ENCODE measurements around the gene AFF2. TPM values are rescaled to one million over a fixed set of nuclear protein-coding genes. Genes with fewer than 3 reads are reported as not detected.

Gene AFF2
- total and polyA plus RNA-seq, 3 donors from 2014 or later: 4.7 to 28.1 (median 21.3) TPM

DNA sequence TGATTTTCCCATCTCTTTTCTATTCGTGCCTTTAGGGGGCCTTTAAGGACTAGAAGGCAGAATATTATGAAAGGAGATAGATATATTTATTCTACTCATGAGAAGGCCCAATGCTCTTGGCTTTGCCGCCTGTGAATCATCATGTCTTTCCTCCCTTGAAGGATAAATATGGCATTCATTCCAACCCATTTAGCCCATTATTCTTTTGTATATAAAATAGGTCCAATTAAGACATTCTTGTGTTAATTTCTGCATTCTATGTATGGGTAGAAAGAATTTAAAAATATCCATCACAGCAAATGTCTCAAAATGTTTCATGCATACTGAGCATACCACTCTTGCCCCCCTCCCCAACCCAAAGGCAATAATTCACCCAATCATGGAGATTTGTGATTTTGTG lies 115.1 kb downstream of the AFF2 start:
- H3K4me1 ChIP-seq: no peaks in the 10 kb centered on the region
- 81 to 89% methylated on average over 2 of the region's 2 CpGs for WGBS, 2 donors
- intact Hi-C loops (cut with DNase I; ENCODE audit: low total_unique reads): no loop called here
- H3K9me3 ChIP-seq: no peaks in the 10 kb centered on the region
- H3K27ac ChIP-seq: no peak overlapping the region
- DNase-seq: no peak
- no peak overlapping the region for H3K4me3 ChIP-seq
- no peaks in the 10 kb centered on the region for H3K27me3 ChIP-seq
- no peaks in the 10 kb centered on the region for H3K36me3 ChIP-seq (ENCODE audit: low read depth, missing control alignments)
- TF ChIP-seq, protein P1, sequence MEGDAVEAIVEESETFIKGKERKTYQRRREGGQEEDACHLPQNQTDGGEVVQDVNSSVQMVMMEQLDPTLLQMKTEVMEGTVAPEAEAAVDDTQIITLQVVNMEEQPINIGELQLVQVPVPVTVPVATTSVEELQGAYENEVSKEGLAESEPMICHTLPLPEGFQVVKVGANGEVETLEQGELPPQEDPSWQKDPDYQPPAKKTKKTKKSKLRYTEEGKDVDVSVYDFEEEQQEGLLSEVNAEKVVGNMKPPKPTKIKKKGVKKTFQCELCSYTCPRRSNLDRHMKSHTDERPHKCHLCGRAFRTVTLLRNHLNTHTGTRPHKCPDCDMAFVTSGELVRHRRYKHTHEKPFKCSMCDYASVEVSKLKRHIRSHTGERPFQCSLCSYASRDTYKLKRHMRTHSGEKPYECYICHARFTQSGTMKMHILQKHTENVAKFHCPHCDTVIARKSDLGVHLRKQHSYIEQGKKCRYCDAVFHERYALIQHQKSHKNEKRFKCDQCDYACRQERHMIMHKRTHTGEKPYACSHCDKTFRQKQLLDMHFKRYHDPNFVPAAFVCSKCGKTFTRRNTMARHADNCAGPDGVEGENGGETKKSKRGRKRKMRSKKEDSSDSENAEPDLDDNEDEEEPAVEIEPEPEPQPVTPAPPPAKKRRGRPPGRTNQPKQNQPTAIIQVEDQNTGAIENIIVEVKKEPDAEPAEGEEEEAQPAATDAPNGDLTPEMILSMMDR (IDR thresholded peaks at IDR 0.05): no peak
- TF ChIP-seq POLR2A (IDR thresholded peaks at IDR 0.05): no peak

DNA sequence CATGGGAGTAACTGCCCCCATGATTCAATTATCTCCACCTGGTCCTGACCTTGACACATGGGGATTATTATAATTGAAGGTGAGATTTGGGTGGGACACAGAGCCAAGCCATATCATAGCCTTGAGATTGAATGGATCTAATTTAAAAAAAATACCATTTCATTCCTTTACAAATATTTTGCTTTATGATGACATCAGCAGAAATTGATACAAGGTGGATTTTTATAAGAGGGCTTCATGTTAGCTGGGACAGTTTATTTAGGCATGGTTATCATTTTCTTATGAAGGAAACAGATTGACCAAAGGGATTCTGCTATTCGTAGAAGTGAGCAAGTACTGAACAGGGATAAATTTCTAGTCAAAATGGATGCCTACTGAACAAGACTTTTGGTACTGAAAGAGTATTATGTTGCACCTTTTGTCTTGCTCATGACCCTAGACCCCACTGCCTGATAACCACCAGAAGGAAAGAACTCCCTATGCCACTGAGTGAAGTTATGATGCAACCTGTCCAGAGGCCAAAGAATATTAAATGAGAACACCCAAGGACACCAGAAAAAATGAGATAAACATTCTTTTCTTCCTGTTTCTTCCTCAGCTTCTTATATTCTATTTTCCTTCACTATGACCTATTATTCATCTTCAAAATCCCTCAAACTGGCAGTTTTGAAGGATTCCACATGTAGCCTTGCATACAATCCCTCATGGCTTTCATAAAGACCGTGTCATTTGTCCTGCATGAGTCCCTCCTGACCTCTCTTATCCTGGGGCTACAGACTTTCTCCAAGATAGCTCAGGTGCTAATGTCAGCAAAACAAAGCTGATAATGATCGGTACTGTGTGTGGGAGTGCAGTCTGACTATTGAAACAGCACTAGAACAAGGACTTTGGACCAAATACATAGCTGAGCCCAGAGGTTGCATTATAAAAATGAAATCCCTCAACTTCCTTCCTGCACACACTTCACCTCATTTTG lies 118.3 kb downstream of the AFF2 start:
- TF ChIP-seq, protein P1 (IDR thresholded peaks at IDR 0.05): no peak
- TF ChIP-seq POLR2A (IDR thresholded peaks at IDR 0.05): no peak

DNA sequence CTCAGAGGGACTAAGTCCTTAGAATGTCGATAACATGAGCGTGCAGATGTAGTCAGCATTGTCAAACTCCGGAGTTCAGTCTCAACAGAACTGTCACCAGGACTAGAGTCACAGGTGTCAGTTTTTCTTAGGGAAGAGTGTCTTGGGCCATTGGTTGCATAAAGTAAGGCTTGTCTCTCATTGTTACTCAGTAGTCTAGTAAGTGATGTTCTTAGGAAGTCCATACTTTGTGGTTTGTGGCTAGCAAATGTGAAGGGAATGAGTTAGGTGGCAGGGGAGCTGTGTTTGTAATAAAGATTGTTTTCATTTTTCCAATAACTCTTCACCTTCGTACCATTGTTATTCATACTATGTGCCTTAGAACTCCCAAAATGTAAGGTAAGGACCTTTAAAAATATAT lies 119.6 kb downstream of the AFF2 start:
- Histone ChIP-seq H3K27ac (no peak overlapping the region), H3K27me3 (no peaks in the 10 kb centered on the region), H3K4me3 (no peak overlapping the region), H3K36me3 (ENCODE audit: low read depth, missing control alignments) (no peaks in the 10 kb centered on the region), H3K4me1 (no peaks in the 10 kb centered on the region), H3K9me3 (no peaks in the 10 kb centered on the region)
- DNase-seq: no peak
- 92 to 98% methylated on average over 4 of the region's 4 CpGs for WGBS, 2 donors
- intact Hi-C loops (cut with DNase I; ENCODE audit: low total_unique reads): no loop called here
- TF ChIP-seq, protein P1 (IDR thresholded peaks at IDR 0.05): no peak
- TF ChIP-seq POLR2A (IDR thresholded peaks at IDR 0.05): no peak

More for the DNA sequence above, 118.3 kb downstream of the AFF2 start:
- Histone ChIP-seq H3K4me3 (no peak overlapping the region), H3K27ac (no peak overlapping the region), H3K4me1 (no peaks in the 10 kb centered on the region), H3K36me3 (ENCODE audit: low read depth, missing control alignments) (no peaks in the 10 kb centered on the region), H3K27me3 (no peaks in the 10 kb centered on the region), H3K9me3 (no peaks in the 10 kb centered on the region)
- WGBS, 2 donors: 69 to 82% methylated on average over 2 to 3 of the region's 3 CpGs
- no peak for DNase-seq
- intact Hi-C loops (cut with DNase I; ENCODE audit: low total_unique reads): no loop called here

DNA sequence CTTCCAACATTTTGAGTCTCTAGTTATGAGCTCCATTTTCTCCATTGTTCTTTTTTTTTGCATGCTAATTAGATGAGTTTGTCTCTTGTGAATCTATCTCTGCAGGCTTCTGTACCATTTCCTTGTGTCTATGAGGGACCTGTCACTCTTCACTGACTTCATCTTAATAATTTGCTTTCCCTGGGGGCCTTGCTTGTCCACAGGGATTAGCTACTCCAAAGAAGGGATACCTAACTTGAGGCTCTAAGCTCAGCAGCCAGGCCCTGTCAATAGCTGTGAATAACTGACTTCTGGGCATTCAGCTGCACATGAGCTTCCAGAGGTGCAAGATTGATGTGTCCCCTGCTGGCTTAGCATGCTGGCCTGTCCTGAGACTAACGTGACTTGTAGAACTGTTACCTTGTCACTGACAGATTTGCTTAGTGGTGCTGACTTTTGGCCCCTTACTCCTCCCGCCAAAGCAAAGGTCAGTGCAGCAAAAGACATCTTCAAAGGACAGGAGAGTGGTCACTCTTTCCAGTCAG lies 124.6 kb downstream of the AFF2 start:
- Histone ChIP-seq H3K36me3 (ENCODE audit: low read depth, missing control alignments) (no peaks in the 10 kb centered on the region), H3K27me3 (no peaks in the 10 kb centered on the region), H3K27ac (no peak overlapping the region), H3K9me3 (no peaks in the 10 kb centered on the region), H3K4me3 (no peak overlapping the region), H3K4me1 (no peaks in the 10 kb centered on the region)
- intact Hi-C loops (cut with DNase I; ENCODE audit: low total_unique reads): no loop called here
- DNase-seq: no peak
- TF ChIP-seq POLR2A (IDR thresholded peaks at IDR 0.05): no peak
- TF ChIP-seq, protein P1 (IDR thresholded peaks at IDR 0.05): no peak
- 65 to 75% methylated on average over 2 of the region's 2 CpGs for WGBS, 2 donors

All from testis (tissue), 3 donors.